NCI-H1092 treated with DMSO at 0.1 percent for 48 hours (cell line): ENCODE data around the gene USH1C.

Experiments
- DNase-seq: peaks from one replicate; lab custom pipeline; 2025; lab: John Stamatoyannopoulos, UW

The USH1C gene

GRCh38 chr11:17570034-17570433 lies 25.8 kb upstream of the USH1C start:
- DNase-seq = no peak

DNA sequence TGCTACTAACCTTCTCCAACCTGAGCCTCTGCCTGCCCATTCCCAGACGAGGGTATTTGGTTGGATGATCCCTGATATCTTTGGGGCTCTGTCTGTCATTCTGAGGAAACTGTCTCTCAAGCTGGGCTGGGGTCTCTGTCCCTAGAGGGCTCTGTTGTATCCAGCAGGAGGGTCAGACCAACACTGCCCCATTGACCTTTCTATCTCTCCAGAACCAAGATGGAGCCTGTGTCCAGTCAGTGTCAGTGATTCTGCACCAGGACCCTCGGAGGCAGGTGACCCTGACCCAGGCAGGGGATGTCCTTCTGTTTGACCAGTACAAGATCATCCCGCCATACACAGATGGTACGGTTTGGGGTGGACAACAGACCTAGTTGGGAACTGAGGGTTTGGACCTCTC lies 24.7 kb upstream of the USH1C start:
- DNase-seq = no peak

GRCh38 chr11:17564687-17565042 lies 20.4 kb upstream of the USH1C start:
- DNase-seq = no peak

DNA sequence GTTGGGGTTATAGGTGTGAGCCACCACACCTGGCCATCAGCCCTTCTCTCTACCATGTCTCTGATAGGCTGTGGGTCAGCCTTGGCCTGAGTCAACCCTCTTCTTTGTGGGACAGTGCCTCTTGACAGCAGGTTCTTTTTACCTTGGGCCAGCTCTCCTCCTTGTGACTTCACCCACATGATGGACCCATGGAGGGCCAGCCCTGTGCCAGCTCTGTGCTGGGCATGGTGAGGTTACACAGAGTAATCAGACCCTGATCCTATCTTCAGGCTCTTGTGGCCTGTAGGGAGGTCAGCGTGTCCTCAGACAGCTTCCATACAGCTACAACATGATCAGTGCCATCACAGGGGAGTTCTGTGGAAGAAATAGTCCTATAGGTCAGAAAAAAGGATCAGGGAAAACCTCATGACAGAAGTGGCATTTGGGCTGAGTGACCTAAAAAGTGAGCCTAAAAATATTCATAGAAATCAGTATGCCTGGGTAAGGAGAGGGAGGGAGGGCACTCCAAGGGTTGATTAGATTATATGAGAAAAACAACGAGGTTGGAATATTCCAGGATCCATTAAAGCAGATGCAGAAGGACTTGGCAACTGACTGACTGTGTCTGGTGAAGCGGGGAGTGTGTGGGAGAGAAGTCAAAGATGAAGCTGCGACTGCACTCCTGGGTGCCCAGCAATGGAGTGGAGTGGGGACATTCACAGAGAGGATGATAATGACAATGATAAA lies 19.9 kb upstream of the USH1C start:
- no peak for DNase-seq

DNA sequence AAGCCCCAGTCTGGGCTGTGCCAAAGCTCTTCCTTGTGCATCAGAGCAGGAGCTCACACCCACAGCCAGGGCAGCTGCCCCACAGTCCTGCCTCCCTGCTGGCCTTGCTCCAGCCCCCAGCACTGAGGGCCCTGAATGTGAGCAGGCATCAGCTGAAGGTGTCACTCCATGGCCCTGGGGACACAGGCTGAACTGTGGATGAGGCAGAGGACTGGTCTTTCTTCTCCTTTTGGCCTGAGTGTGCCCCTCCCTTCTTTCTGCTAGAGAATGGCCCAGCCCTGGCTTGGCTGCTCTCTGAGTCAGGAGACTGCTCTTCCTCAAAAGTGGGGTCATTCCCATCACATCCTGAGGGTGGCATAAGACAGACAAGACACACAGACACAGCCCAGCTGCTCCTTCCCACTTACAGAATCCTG lies 19.0 kb upstream of the USH1C start:
- DNase-seq = no peak

DNA sequence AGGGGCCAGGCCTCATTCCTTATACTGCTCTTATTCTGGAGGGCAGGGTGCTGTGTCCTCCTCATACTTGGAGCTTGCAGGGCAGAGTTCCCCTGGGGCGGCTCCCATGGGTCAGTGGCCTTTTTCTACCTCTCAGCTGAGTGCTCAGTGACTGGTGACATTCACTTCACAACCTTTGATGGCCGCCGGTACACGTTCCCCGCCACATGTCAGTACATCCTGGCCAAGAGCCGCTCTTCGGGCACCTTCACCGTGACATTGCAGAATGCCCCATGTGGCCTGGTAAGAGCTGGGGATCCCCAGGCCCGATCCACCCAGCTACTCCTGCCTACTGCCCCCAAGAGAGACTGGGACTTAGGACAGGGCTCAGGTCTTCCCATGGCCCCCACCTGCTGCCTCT lies 17.3 kb upstream of the USH1C start:
- DNase-seq = no peak

DNA sequence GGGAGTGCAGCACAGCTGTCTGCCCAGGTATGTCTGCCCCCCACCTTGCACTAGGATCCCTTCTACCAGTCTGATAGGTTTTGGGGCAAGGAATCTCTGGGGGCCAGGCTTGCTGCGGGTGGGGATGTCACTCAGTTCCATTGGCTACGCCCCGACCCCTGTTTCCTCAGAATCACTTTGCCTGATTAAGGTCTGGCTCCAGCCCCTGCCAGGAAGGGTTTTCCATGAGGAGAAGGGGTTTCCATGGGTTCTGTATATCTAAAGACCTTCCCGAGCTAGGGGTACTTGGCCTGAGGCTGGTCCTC lies 16.8 kb upstream of the USH1C start:
- DNase-seq = no peak

DNA sequence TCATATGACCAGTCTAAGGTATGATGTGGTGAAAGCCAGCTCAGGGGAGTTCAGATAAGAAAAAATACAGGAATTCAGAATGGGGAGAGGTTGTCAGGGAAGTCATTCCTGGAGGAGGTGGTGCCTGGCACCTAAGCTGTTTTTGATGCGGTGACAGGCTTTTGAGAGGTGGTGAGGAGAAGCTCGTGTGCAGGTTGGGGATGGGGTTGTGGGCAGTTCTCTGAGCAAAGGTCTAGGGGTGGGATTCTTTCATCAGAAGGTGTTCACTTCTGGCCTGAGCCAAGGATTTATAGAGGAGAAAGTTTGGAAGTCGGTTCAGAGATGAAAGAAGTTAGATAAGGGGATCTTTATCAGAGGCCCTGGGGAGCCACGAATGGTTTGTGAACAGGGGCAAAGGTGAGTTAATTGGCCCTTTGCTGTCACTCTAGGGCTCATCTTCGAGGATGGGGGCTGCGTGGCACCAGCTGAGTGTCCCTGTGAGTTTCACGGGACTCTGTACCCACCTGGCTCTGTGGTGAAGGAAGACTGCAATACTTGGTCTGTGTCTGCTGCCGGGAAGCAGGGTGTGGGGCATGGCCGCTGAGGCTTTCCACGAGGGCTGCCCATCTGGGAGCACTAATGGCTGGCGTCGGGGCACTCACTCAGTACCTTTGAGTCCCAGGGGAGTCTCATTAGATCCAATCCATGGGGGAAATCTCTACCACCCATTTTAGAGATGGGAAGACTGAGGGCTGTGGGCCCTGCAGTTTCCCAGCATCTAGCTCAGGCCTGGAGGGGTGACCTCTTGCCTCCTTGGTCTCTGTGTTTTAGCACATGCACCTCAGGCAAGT lies 16.3 kb upstream of the USH1C start:
- no peak for DNase-seq

GRCh38 chr11:17559341-17560087 lies 15.3 kb upstream of the USH1C start:
- no peak for DNase-seq

DNA sequence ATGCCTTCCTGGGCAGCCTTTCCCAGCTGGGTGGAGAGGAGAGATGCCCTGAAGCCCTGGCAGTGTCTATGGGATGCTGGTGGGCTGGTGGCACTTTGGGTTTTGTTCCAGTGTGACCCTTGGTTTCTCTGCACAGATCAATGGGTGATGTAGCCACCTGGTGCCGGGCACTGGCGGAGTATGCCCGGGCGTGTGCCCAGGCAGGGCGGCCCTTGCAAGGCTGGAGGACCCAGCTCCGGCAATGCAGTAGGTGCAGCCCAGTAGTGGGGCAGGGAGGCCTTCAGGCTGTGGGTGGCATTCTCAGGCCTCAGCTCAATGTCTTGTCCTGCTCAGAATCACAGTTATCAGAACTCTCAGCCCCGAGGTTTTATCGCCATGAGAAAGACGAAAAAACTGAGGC lies 14.7 kb upstream of the USH1C start:
- DNase-seq = no peak

DNA sequence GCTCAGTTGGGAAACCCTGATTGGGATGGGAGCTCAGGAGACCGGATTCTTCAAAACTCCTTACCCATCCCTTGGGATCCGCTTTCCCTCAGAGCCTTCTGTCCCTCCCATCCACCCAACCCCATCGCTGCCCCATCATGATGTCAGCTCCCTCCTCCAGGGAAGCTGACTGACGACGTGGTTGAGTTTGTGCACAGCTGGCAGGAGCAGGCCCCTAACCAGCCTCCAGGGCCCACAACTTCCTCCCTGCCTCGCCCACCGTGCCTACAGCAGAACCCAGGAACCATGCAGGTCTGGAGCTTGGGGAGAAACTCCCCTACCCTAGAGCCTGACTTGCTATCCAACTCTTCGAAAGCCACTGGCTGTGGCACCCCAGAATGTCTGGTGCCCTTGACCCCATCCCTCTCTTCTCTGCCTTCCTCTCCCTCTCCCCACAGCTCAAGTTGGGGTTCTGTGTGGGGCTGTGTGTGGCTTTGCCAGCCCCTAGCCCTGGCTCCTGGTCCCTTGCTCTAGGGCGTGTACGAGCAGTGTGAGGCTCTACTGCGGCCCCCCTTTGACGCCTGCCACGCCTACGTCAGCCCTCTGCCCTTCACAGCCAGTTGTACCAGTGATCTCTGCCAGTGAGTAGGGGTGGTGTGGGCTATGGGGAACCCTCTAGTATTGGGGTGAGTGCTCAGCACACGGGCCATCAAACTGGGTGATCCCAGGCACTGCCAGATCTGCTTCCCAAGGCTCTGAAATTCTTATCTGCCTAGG lies 14.0 kb upstream of the USH1C start:
- DNase-seq = no peak

GRCh38 chr11:17556999-17557398 lies 12.8 kb upstream of the USH1C start:
- no peak for DNase-seq

- DNase-seq = no peak
Measured at GRCh38 chr11:17554487-17554886, 10.3 kb upstream of the USH1C start.

DNA sequence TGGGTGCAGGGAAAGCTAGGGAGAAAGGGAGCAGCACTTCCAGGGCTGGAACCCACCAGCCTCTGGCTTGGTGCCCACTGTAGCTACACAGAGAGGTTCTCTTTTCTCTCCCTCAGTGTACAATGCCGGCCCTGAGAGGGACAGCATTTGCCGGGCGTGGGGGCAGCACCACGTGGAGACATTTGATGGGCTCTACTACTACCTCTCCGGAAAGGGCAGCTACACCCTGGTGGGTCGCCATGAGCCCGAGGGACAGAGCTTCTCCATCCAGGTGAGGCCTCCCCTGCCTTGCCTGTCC lies 9.0 kb upstream of the USH1C start:
- DNase-seq = no peak

- DNase-seq = no peak
Measured at GRCh38 chr11:17552392-17553248, 8.4 kb upstream of the USH1C start.

GRCh38 chr11:17552041-17552355 lies 7.8 kb upstream of the USH1C start:
- DNase-seq = no peak

- no peak for DNase-seq
Measured at GRCh38 chr11:17551347-17552040, 7.3 kb upstream of the USH1C start.

- no peak for DNase-seq
Measured at GRCh38 chr11:17550450-17551346, 6.5 kb upstream of the USH1C start.

- DNase-seq = no peak
Measured at GRCh38 chr11:17548444-17548843, 4.2 kb upstream of the USH1C start.

- DNase-seq = no peak
Measured at GRCh38 chr11:17547932-17548331, 3.7 kb upstream of the USH1C start.
